Stimulated activated CD4-positive, alpha-beta T cell treated with anti-CD3 and anti-CD28 coated beads, Interleukin-1b, Interleukin-23, amount 100 ng/mL, for 24 hours (primary cell): Measurements from ENCODE around the gene OPCML.

Source experiments
- DNase-seq, 4 experiments: peaks; one replicate each; pipeline ENCODE4 v3.0.0-alpha.2; 2020; ENCODE audit warnings: low read depth in 4 of 4, low spot score in 1 of 4

OPCML gene

GRCh38 chr11:133503776-133504175 is 28.5 kb downstream of the OPCML start:
- DNase-seq, result no peak

GRCh38 chr11:133503236-133503635 is 29.1 kb downstream of the OPCML start:
- no peak for DNase-seq

- no peak for DNase-seq
These were observed 30.4 kb downstream of the OPCML start for GRCh38 chr11:133501643-133502539.

GRCh38 chr11:133500936-133501335 is 31.4 kb downstream of the OPCML start:
- DNase-seq, result no peak

GRCh38 chr11:133500435-133500834 is 31.9 kb downstream of the OPCML start:
- DNase-seq, result no peak

GRCh38 chr11:133498969-133499368 is 33.3 kb downstream of the OPCML start:
- no peak for DNase-seq

GRCh38 chr11:133497477-133498140 is 34.7 kb downstream of the OPCML start:
- DNase-seq, result no peak

- no peak for DNase-seq
These were observed 39.4 kb downstream of the OPCML start for GRCh38 chr11:133492895-133493294.

GRCh38 chr11:133491680-133492383 is 40.5 kb downstream of the OPCML start:
- DNase-seq, result no peak

- DNase-seq, result no peak
These were observed 51.6 kb downstream of the OPCML start for GRCh38 chr11:133480722-133481121.

GRCh38 chr11:133479209-133479608 is 53.1 kb downstream of the OPCML start:
- no peak for DNase-seq

GRCh38 chr11:133477251-133477625 is 55.1 kb downstream of the OPCML start:
- DNase-seq, result no peak

GRCh38 chr11:133476570-133477250 is 55.6 kb downstream of the OPCML start:
- DNase-seq, result no peak

- DNase-seq, result no peak
These were observed 57.8 kb downstream of the OPCML start for GRCh38 chr11:133474461-133474860.

- no peak for DNase-seq
These were observed 64.6 kb downstream of the OPCML start for GRCh38 chr11:133467686-133468085.

GRCh38 chr11:133443206-133443747 is 89.0 kb downstream of the OPCML start:
- no peak for DNase-seq

- DNase-seq, result no peak
These were observed 90.2 kb downstream of the OPCML start for GRCh38 chr11:133441964-133442660.

GRCh38 chr11:133425992-133426391 is 106.3 kb downstream of the OPCML start:
- no peak for DNase-seq

GRCh38 chr11:133425245-133425644 is 107.1 kb downstream of the OPCML start:
- DNase-seq, result no peak

GRCh38 chr11:133418218-133418617 is 114.1 kb downstream of the OPCML start:
- DNase-seq, result no peak
